ENCODE measurements around the gene SSBP4. TPM values are rescaled to one million over a fixed set of nuclear protein-coding genes. Genes with fewer than 3 reads are reported as not detected.
"Not testable (repeated sequence)": the region's sequence is repeated elsewhere in the genome, so short reads cannot be mapped to it uniquely, and the experiment has no call there.

The SSBP4 gene
- total RNA-seq, 1 experiment from 2014 or later = 46.1 TPM

DNA sequence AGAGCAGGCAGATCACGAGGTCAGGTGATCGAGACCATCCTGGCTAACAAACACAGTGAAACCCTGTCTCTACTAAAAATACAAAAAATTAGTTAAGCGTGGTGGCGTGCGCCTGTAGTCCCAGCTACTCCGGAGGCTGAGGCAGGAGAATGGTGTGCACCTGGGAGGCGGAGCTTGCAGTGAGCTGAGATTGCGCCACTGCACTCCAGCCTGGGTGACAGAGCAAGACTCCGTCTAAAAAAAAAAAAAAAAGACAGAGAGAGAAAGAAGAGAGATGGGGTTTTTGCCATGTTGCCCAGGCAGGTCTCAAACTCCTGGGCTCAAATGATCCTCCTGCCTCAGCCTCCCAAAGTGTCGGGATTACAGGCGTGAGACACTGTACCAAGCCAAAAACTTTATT, 13.4 kb upstream of the SSBP4 start:
- H3K18ac ChIP-seq (ENCODE audit: insufficient read length, low read depth, low read length); H3K36me3 Mint-ChIP-seq (ENCODE audit: insufficient read depth in 1 of 3, low read depth in 3 of 3); H3K56ac ChIP-seq (ENCODE audit: insufficient read length, low read depth, low read length); H3T11ph ChIP-seq (ENCODE audit: low read length); H4K20me1 ChIP-seq (ENCODE audit: control insufficient read depth, insufficient read depth, insufficient read length); H3K4ac ChIP-seq (ENCODE audit: low read depth, low read length); H2BK20ac ChIP-seq (ENCODE audit: low read depth, low read length, poor library complexity, severe bottlenecking); H3K4me2 ChIP-seq (ENCODE audit: insufficient read depth, insufficient read length, low read length); H2AK5ac ChIP-seq (ENCODE audit: insufficient read length, low read length); H2BK5ac ChIP-seq (ENCODE audit: insufficient read length, low read length); H3K9me3 Mint-ChIP-seq; H4K91ac ChIP-seq (ENCODE audit: insufficient read length, low read depth, low read length); H2BK12ac ChIP-seq (ENCODE audit: insufficient read length, low read depth, low read length); H4K5ac ChIP-seq (ENCODE audit: insufficient read length, low read depth, low read length); H3K14ac ChIP-seq (ENCODE audit: insufficient read depth, low read length); H2BK15ac ChIP-seq (ENCODE audit: low read depth, low read length); H3K27me3 ChIP-seq (ENCODE audit: insufficient read depth, low read length); H3K27ac Mint-ChIP-seq; H3K27ac ChIP-seq (ENCODE audit: insufficient read length, low read depth, low read length); H3K4me1 ChIP-seq (ENCODE audit: insufficient read depth, low read length); H3K27me3 Mint-ChIP-seq (ENCODE audit: low read depth); H3K79me1 ChIP-seq (ENCODE audit: insufficient read depth, low read depth, low read length, poor library complexity, severe bottlenecking); H3K23me2 ChIP-seq (ENCODE audit: insufficient read length, low read depth, low read length, poor library complexity, severe bottlenecking); H3K79me2 ChIP-seq (ENCODE audit: insufficient read depth, low read length); H3K9ac ChIP-seq (ENCODE audit: extremely low read depth, insufficient read length, low read length); DNase-seq; H2AFZ ChIP-seq (ENCODE audit: low read length); H3K9me3 ChIP-seq (ENCODE audit: control insufficient read depth, low read depth, low read length); H2BK120ac ChIP-seq (ENCODE audit: low read depth, low read length, poor library complexity, severe bottlenecking); H4K8ac ChIP-seq (replicated peaks; ENCODE audit: insufficient read length, low read depth, low read length); H3K23ac ChIP-seq (ENCODE audit: insufficient read length, low read depth, low read length); H3K4me3 Mint-ChIP-seq: not testable (repeated sequence)
- WGBS (ENCODE audit: extremely low coverage, insufficient read length, low lambda C conversion rate) = no CpG with 5 or more reads among the region's 11 CpGs
- H3K4me1 Mint-ChIP-seq = peaks cover 7 to 12% of the 10 kb centered on the region in 2 experiments

Data from H9 (cell line).